Measurements from ENCODE around the gene PPHLN1. TPM values are rescaled to one million over a fixed set of nuclear protein-coding genes. Genes with fewer than 3 reads are reported as not detected.

PPHLN1 gene
- total RNA-seq, 1 donor: 75.1 TPM

DNA sequence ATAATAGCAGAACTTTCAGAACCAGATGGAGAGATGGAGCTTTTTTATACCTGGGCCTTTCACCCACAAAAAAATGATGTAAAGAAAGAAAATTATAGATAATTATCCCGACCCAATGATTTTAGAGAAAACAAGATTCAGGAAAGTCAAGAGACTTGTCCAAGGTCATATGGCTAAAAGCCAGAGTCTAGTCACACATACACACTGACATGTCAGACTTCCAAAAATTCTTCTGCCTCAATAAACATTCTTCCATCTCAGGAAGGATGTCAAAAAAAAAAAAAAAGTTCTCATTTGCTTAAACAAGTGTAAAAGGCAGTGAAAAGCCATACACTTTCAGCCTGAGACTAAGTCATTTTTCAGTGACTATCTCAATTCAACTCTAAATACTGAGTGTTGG, 147.6 kb downstream of the PPHLN1 start:
- H3K4me3 ChIP-seq (ENCODE audit: low read depth, low read length): no peak overlapping the region
- DNase-seq (ENCODE audit: low read depth): no peak
- TF ChIP-seq, protein P1, sequence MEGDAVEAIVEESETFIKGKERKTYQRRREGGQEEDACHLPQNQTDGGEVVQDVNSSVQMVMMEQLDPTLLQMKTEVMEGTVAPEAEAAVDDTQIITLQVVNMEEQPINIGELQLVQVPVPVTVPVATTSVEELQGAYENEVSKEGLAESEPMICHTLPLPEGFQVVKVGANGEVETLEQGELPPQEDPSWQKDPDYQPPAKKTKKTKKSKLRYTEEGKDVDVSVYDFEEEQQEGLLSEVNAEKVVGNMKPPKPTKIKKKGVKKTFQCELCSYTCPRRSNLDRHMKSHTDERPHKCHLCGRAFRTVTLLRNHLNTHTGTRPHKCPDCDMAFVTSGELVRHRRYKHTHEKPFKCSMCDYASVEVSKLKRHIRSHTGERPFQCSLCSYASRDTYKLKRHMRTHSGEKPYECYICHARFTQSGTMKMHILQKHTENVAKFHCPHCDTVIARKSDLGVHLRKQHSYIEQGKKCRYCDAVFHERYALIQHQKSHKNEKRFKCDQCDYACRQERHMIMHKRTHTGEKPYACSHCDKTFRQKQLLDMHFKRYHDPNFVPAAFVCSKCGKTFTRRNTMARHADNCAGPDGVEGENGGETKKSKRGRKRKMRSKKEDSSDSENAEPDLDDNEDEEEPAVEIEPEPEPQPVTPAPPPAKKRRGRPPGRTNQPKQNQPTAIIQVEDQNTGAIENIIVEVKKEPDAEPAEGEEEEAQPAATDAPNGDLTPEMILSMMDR (IDR thresholded peaks at IDR 0.05; ENCODE audit: insufficient read depth, low read depth, low read length): no peak

DNA sequence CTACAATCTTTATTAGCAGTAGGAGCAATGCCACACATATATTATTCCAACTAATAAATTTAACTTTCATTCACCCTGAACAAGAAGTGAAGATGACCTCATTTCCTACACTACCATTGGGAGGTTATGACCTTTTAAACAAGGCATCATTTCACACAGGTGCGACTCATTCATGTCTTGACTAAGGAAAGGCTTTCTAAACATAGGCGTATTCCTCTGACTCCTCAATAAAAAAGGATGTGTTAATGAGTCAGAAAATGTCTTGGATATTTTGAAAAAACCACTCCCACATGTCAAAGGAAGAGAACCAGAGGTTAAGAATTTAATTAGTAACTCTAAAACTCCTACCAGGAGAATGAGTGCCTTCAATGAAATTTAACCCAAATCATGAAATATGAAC, 148.4 kb downstream of the PPHLN1 start:
- H3K4me3 ChIP-seq (ENCODE audit: low read depth, low read length): no peak overlapping the region
- peak; percentile 36 for DNase-seq (ENCODE audit: low read depth)
- TF ChIP-seq, protein P1 (IDR thresholded peaks at IDR 0.05; ENCODE audit: insufficient read depth, low read depth, low read length): no peak

DNA sequence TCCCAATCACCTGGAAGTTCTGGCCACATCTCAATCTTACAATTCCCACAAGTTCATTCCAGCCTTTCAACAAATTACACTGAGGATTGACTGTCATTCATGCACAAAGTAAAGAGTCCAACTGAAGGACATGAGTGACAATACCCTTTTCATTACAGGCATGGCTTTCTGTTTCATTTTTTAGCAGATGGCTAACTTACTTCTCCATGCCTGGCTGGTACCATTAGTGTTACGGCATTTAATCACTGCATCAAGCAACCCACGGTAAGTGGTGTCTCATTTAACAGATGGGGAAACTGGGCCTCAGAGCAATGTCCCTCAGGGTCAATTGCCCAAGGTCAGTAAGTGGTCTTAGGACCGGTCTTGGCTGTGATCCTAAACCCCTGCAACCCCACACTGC, 149.1 kb downstream of the PPHLN1 start:
- DNase-seq (ENCODE audit: low read depth): no peak
- TF ChIP-seq, protein P1 (IDR thresholded peaks at IDR 0.05; ENCODE audit: insufficient read depth, low read depth, low read length): no peak
- H3K4me3 ChIP-seq (ENCODE audit: low read depth, low read length): no peak overlapping the region

DNA sequence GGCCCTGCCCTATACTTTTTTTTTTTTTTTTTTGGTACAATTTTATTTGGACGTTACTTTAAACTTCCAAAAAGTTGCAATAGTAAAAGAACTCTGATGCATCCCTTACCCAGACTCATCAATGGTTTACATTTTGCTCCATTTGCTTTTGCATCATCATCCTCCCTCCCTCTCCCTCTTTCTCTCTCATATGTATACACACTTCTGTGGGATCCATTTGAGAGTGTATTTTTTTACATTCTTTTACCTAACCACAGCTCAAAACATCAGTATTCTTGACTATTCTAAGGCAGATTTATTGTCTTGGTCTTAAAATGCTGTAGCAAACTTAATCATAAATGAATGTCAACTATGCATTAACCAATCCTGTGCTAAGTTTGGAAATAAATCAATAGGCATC, 152.0 kb downstream of the PPHLN1 start:
- TF ChIP-seq, protein P1 (IDR thresholded peaks at IDR 0.05; ENCODE audit: insufficient read depth, low read depth, low read length): no peak
- DNase-seq (ENCODE audit: low read depth): peak; percentile 81
- no peak overlapping the region for H3K4me3 ChIP-seq (ENCODE audit: low read depth, low read length)

DNA sequence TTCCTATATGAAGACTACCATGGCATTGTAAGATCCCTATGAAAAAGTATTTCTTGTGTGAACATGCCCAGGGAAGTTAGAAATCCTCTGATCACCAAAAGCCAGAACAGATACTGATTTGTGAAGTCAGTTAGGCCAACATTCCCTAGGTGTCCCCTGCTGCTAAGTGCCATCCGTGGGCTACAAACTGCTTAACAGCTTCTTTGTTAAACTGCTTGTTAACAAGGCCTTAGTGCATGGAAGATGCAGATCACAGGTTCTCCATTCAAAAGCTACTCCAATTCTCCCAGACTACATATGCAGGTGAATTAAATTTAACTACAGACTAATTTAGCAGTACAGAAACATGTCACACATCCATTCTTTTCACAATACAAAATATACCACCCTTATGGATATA, 155.4 kb downstream of the PPHLN1 start:
- TF ChIP-seq, protein P1 (IDR thresholded peaks at IDR 0.05; ENCODE audit: insufficient read depth, low read depth, low read length): no peak
- DNase-seq (ENCODE audit: low read depth): no peak
- no peak overlapping the region for H3K4me3 ChIP-seq (ENCODE audit: low read depth, low read length)

DNA sequence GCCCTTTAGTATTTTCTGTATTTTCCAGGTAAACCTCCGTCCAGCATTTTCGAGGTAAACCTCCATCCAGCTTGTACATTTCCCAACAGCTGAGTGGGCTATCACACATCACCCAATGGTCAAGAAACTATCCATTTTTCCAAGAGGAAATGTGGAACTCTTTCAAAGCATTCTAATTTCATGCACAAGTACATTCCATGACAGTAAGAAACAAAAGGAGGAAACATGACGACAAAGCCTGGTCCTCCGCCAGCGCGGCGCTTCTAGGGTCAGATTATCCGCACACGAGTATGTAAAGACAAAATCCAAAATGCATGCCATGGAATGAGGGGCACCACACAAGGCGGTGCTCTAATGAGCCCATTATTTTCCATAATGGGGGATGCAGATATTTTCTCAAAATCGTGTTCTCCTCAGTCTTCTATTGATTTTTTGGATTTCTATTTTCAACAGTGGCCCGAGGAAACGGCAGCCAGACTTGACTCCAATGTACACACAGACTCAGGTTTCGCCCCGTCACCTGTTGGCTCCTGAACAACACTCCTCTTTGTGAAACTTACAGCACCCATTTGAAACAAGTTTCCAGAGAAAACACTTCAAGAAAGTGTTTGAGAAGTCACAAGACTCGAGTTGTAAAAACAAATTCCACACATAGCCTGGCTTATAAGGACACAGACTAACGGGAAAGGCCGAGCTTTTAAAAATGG, 156.2 kb downstream of the PPHLN1 start:
- peak; percentile 45 for DNase-seq (ENCODE audit: low read depth)
- TF ChIP-seq, protein P1 (IDR thresholded peaks at IDR 0.05; ENCODE audit: insufficient read depth, low read depth, low read length): no peak
- H3K4me3 ChIP-seq (ENCODE audit: low read depth, low read length): peak overlapping the region; percentile 72

All from fibroblast of villous mesenchyme (primary cell).